Dermis blood vessel endothelial cell (primary cell): ENCODE data around the gene ESF1. TPM values are rescaled to one million over a fixed set of nuclear protein-coding genes. Genes with fewer than 3 reads are reported as not detected.
"Not testable (repeated sequence)": the region's sequence is repeated elsewhere in the genome, so short reads cannot be mapped to it uniquely, and the experiment has no call there.

Experiments
- DNase-seq: peaks from one replicate; pipeline ENCODE4 v3.0.0; 2010
- total RNA-seq: library from RNA; depleted of rRNA; stranded (reverse); fragments of >200 nt; gene quantifications from 2 replicates; pipeline ENCODE4 v1.2.3, GENCODE V29; 2014

ESF1 gene
- total RNA-seq, 1 donor from 2014 or later: 14.0 TPM

DNA sequence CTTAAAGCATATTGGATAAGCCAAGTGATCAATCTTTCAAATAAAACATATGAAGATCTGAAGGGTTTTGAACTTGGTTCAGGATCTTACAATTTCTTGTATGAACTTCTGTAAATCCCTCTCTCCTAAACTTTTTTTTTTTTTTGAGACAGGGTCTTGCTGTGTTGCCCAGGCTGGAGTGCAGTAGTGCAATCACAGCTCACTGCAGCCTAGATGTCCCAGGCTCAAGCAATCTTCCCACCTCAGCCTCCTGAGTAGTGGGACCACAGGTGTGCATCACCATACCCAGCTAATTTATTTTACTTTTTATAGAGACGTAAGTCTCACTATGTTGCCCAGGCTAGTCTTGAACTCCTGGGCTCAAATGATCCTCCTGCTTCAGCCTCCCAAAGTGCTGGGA is 46.5 kb downstream of the ESF1 start:
- DNase-seq: not testable (repeated sequence)

DNA sequence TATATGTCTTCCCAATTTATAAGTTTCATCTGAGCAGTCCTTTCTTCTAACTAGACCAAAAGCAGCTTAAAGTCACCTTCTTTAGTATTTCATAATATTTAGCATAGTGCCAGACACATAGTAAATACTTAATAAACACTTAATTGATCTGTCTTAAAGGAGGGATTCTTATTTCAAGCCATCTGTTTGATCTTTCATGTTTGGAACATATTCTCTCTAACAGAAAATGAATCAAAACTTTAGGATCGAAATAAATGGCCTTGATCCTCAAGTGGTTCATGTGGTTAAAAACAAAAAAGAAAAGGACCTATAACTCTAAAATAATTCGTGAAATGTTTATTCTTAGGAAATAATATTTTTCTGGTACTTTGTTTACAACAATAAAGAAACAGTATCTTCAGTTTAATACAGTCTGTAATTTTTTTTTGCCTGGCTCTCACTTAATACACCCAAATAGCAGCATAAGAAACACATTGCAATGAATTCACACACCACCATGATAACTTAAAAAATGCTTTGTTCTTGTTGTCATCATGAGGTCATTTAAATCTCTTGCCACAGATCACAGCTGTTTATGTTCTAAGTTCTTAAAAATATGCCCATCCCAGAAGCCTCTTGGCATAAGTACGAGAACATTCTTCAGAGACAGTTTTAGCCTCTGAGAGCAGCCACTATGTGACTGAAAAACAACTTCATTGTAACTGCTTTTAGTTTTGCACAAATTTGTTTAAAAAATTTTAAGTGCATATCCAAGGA is 48.1 kb downstream of the ESF1 start:
- no peak for DNase-seq

DNA sequence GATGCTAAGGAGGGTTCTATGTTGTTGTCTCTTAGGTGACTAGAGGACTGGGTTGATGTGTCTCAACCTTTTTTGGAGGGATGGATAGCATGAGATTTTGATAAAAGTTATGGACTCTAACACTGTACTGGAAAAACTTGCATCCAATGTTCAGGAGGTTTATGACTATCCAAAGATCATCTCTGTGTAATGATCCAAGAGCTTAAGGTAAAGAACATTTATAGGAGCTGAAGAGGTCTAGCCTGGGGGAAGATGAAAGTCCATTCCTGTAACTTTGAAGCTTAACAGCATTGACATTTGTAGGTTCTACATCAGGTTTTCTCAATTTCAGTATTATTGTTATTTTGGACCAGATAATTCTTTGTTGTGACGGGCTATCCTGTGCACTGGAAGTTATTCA is 48.9 kb downstream of the ESF1 start:
- no peak for DNase-seq

DNA sequence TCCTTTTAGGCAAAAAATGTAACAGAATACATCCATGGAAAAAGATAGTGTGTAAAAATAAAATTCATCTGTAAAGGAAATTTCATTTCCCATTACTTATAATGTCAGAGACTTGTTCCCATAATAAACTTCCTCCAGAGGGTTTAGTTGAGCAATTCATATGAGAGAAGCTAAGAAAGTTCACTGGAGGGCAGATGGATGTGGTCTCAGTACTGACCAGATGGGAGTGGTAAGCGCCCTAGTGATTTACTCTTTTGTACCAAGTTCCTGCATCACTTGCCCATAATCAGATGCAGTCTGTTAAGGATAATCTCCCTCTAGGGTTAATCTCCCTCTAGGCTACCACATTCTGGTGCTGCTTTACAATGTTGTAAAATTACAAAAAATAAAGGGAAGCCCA is 61.7 kb downstream of the ESF1 start:
- DNase-seq: no peak

DNA sequence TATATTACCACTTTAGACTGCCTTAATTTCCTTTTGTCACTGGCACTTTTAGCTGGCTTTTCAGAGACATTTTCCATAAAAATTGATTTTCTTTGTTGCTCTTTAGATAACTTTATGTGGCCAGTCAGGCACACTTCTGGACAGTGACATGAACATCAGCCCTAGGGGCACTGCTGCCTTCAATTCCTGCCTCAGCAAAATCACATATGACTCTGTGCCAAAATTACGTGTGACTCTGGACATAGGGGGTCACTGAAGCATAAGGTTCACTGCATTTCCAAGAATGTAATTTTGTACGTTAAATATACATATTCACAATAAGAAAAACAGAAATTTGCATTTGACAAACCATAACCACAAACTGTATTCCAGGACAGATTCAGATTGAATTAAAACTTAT is 66.5 kb downstream of the ESF1 start:
- no peak for DNase-seq

DNA sequence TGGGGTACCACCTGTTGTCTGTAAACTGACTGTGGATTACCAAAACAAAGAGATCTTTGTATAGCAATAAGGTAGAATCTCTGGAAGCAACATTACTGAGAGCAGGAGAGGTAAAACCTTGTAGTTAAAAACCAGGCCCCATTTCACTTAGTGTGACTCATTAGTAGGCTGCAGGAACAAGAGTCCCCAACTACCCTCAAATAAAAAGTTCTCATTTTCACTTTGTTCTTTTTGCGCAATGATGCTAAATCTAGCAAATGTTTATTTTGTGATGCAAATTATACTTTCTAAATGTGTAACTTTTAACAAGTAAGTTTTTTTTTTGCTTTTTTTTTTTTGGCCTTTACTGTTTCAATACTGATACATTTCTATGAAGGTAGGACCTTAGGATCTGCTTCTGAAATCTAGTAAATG is 67.1 kb downstream of the ESF1 start:
- DNase-seq: no peak

DNA sequence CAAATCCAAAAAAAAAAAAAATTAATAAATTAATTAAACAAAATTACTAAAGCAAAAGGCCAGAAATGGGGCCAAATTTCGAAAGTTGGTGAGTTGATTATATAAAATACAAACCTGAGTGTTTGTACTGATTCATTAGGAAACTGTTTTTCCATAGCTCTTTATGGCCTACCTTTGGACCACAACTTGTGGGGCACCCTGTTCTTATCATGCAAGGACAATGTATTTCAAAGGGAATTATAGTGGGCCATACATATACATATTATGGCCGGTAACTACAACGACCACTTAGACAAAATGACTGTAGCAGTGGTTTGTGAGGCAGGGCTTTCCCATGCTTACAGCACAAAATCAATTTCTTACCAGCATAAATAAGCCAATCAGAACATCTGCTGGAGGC is 69.5 kb downstream of the ESF1 start:
- no peak for DNase-seq

DNA sequence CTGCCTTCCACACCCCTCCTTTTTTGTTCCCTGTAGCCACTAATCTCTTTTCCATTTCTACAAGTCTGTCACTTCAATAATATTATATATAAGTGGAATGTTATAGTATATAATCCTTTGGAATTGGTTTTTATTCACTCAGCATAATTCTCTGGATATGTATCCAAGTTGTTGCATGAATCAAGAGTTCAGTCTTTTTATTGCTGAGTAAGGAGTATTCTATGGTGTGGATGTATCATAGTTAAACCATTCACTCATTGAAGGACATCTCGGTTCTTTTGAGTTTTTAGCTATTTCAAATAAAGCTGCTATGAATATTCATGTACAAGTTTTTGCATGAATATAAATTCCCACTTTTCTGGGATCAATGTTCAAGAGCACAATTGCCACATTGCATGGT is 76.5 kb downstream of the ESF1 start:
- DNase-seq: no peak

DNA sequence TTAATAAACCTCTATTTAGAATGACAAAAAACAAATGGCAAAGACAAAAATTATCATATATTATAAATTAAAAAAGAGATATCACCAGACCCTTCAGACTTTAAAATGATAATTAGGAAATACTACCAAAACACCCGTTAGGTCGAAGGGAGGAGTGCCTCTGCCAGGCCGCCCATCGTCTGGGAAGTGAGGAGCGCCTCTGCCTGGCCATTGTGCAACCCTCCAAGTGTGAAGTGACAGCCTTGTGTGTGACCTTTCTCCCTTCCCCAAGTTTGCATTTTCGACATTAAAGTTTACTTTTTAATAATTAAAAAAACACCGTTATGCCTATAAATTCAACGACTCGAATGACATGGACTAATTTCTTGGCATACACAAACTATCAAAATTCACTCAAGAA is 81.5 kb downstream of the ESF1 start:
- no peak for DNase-seq

DNA sequence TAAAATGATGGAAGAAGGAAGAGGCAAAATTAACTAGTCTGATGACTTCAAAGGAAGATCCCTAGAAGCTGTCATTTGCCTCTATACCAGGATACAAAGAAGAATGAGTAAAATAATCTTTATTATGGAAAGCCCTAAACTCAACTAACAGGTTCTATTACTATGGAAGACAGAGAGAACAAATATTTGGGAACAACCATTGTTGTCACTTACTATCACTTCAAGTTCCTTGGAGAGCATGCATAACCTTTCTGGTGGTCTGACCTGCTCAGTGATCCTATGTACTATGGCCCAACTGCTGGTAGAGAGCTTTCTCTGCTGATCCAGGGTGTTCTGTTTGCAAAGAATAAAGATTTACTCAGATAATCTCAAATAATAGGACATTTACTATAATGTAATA is 83.2 kb downstream of the ESF1 start:
- no peak for DNase-seq

DNA sequence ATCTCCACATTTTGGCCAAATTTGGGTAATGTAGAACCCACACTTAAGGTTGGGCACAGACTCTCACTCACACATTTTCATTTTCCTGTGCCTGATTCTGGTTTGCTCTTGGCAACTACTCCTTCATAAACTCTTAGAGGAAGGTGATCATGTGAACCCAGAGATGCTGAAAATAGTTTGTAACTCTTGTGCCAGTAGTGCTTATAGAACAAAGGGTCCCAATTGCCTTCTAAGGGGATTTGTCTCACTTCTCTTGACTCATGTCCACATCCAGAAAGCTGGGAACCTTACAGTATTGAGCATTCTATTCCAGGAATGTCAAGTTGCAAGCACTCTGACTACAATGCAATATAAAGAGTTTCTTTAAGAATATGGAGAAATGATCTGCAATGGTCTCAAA is 84.0 kb downstream of the ESF1 start:
- DNase-seq: no peak

DNA sequence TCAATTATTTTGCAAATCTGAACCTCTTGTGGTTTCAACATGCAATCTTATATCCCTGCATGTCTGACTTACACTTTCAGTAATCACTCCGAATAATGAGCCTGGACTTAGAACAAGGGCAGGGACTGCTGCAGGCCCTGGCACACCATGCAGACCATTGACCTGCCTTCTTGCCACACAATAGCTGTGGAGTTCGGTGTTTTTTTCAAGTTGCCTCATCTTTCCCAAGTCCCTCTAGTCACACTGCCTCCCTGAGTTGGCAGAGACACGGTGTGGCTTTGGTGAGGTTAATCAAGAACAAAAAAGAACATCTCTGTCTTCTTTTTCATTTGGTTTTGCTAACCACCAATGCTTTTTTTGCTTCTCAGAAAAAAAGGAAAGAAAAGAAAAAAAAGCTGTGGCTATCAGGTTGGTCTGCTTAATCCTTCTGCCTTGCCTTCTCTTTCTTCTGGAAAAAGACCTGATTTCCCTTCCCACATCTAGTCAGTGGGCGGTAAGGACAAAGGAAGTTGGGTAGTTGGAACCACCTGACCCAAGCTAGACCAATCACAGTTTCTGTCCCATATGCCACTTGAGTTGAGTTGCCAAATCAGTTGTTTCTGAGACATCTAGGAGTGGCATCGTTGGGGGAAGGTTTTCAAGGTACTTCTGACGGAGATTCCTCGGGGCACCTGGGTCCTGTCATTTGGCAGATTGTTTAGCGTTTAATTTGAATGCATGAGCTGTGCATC is 90.1 kb downstream of the ESF1 start:
- no peak for DNase-seq

DNA sequence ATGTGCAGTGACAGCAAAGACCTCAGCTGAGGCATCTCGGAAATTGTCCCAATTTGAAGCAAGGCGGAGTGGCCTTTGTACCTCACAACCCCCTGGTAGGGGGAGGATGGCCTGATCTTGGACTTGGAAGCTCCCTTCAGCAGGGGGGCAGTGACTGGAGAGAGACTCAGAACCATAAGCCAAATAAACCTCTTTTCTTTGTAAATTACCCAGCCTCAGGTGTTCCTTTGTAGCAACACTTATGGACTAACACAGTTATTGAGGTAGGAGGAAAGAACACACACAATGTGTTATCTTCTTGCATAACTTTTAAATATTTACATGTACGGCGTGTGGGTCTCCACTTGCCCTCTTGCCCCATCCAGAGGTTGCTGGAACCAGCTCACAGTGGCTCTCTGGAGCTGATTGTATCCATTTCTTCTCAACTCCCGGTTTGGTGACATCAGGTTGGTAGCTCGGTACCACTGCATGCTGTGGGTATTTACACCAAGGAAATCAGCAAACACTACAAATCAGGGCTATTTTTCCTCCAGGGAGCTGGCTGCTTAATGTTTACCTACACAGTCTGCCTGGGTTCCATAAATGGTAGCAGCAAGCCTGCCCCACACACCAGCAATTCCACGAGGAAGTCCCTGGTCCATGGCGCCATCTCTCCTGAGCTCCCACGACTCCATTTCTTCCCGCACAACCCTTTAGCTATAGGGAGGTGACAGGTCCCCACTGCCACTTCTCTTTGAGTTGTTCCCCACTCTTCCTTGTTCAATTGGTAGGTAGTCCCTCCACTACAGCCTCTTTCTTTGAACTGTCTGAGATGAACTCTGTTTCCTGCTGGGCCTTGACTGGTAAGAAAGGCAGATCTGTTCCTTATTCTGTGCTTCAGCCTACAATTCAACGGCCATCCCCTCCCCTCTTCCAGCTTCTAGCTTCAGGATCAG is 91.7 kb downstream of the ESF1 start:
- no peak for DNase-seq

DNA sequence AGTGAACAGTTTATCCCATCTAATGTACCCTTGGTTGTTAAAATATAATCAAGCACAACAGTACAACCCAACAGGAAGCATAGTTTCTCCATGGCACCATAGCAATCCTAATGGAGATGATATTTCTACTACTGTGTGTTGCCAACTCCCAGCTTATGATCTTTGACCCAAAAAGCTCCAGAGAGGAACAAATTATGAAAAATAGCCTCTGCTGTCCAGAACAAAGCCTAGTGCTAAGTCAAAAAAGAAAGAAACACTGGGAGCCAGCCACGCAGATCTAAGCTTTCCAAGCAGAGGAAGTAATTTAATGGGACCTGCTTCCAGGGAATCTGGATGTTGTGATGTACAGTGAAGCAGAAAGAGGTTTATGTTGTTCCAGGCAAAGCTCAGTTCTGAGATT is 93.8 kb downstream of the ESF1 start:
- DNase-seq: no peak

DNA sequence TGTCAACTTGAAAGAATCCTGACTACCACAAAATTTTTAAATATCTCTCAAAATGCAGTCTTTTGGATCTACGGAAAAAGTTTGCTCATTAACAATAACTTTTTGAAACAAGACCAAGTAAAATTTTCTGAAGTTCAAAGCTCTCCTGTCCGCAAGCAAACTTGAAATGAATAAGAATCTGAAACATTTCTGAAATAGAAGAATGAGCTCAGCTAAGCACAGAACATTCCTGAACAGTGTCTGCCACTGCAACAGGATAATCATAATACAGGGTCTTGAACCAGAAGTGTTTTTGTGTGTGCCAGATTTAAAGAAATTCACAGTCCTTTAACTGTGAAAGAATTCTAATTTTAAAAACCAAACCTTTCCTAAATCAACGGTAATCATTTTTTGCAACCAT is 96.9 kb downstream of the ESF1 start:
- no peak for DNase-seq

DNA sequence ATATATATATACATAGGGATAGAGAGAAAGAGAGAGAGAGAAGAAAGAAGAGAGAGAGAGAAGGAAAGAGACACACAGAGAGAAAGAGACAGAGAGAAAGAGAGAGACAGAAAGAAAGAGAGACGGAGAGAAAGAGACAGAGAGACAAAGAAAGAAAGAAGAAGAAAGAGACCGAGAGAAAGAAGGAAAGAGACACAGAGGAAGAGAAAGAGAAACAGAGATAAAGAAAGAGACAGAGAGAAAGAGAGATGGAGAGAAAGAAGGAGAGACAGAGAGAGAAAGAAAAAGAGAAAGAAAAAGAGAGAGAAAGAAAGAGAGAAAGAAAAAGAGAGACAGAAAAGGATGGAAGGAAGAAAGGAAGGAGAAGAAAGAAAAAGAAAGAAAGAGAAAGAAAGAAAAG is 99.1 kb downstream of the ESF1 start:
- DNase-seq: no peak

DNA sequence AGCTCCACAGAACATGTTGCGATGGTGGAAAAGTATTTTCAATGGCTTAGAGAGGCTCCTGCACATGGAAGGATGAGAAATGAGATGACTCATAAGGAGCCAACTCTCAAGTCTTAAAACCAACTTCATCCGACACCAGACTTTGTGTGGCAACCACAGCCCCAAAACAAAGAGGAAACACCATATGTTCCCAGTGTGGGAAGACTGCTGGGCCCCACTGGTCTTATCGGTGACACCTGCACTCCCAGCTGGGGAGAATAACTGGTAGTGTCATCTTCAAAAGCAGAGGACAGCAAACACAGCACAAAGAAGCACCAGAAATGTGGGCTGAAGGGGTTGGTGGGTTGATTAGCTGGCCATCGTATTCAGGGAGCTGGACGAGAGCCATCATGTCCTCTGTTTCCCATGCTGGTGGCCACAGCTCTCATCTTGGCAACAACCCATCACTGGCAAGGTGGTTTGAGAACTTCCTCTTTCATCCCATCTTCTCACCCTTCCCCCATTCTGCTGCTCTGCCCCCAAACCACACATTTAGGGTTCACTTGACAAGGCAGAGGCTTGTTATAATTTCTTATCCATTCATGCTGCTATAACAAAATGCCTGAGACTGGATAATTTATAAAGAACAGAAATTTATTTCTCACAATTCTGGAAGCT is 100.0 kb downstream of the ESF1 start:
- DNase-seq: no peak

DNA sequence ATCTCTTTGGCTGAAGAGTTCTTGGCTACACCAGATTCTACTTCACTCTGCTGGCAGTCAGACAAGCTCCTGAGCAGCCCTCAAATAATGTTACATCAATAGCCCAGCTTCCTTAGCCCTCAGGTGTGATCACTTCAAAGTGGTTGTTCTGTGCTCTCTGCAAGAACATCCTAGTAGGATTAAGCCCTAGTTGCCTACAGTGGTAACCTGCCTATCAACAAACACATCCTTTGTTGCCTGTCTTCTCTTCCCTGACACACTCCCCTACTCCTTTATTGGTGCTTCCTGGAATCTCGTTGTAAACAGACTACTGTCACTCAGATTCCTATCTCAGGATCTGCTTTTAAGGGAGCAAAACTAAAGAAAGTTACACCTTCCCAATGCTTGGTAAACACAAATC is 100.9 kb downstream of the ESF1 start:
- no peak for DNase-seq

DNA sequence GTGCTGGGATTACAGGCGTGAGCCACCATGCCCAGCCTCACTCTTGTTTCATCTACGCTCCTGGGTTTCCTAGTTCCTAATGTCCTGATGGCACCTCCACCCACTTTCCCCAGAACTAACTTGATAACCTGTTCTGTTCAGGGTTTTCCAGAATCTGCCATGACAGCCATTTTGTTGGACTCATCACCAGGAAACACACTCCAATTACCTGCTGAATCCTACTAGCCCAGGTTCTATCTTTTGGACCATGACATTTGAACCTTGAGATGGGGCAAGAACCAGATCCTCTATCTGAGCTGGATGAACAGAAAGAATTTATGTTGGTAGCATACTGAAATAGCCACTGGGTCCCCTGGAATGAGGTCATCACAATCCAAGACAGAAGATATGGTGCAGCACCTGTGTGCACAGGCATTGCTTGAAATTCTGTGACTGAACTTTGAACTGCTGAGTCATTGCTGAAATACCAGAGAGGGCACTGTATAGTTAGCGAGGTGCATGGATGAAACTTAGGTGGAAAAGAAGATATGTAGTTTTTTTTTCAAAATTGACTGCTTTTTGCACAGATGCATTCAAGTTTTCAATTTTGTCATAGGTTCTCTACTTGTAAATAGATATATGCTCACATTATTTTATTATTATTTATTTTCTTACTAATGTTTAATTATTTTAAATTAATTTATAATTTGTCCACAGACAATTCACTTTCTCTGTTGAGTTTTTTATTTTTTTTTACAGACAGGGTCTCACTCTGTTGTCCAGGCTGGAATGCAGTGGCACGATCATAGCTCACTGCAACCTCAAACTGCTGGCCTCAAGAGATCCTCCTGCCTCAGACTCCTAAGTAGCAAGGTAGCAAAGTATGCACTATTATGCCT is 103.2 kb downstream of the ESF1 start:
- DNase-seq: no peak

DNA sequence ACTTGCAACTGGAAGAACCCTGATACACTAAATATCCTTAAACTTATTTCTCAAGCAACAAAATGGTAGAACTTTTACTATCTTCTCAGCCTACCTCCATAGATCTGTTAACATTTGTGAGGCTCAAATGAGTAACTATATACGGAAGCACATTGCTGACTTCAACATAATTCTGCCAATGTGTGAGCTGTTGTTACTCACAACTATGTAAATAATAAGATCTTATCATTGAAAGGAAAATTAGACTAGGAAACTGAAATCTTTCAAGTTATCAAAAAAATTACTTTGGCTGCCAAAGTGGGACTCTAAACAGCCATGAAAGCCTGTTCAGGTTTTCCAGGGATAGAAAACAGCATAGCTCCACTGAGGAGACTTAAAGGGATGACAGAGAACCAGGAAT is 105.8 kb downstream of the ESF1 start:
- DNase-seq: no peak

DNA sequence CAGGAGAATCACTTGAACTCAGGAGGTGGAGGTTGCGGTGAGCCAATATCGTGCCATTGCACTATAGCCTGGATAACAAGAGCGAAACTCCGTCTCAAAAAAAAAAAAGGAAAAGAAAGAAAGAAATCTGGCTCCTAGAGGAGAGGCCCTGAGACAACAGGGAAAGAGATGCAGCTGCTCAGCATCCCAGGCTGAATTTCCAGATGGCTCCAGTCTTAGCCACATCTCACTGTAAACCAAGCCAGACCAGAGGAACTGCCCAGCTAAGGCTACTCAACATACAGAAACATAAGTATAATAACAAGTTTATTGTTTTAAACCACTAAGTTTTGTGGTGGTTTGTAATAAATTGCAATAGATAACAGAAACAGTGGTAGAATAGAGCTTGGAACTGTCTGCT is 107.5 kb downstream of the ESF1 start:
- DNase-seq: no peak

DNA sequence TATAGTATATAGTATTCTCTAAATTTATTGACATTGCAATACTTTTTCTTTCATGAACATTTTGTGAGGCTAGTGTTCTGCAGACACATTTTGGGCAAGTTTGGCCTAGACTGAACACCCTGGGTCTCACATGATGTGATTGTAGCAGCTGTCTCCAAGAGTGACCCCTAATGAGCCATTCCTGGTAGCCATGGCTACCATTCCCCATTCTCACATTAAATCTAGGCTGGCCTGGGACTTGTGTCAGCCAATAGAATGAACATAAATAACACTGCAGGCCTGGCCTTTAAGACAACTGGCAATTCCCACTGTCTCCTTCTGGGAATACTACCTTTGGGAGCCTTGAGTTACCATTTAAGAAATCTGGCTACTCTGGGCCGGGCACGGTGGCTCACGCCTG is 108.0 kb downstream of the ESF1 start:
- no peak for DNase-seq
